ENCODE results near the gene NDRG3.

GRCh38 chr20:36672991-36673390 lies 72.9 kb downstream of the NDRG3 start:
- TF ChIP-seq CTCF (IDR thresholded peaks at IDR 0.05) (no peak), POLR2AphosphoS5 (IDR thresholded peaks at IDR 0.05; ENCODE audit: insufficient read depth in 1 of 2, low read depth in 1 of 2) (no peak)

Measured in vagina (tissue), 2 donors.